Measurements from ENCODE around the gene TNFAIP8L1. TPM values are rescaled to one million over a fixed set of nuclear protein-coding genes. Genes with fewer than 3 reads are reported as not detected.

TNFAIP8L1 gene
- total RNA-seq, 1 donor from 2014 or later, result 8.2 TPM

GRCh38 chr19:4664642-4665041 is 25.3 kb downstream of the TNFAIP8L1 start:
- Mint-ChIP-seq H3K36me3 (peaks cover 7% of the 10 kb centered on the region), H3K27ac (no peak overlapping the region), H3K27me3 (ENCODE audit: insufficient read depth, low read depth) (peaks cover 8% of the 10 kb centered on the region), H3K4me3 (no peak overlapping the region), H3K4me1 (peaks cover 12% of the 10 kb centered on the region), H3K9me3 (no peaks in the 10 kb centered on the region)
- Histone ChIP-seq H3K4me1 (peaks cover 3% of the 10 kb centered on the region), H3F3A (ENCODE audit: low read depth) (no peaks in the 10 kb centered on the region), H3K36me3 (no peaks in the 10 kb centered on the region), H3K9ac (no peak overlapping the region), H4K20me1 (ENCODE audit: low read depth) (no peaks in the 10 kb centered on the region), H3K27me3 (no peaks in the 10 kb centered on the region), H2AFZ (replicated peaks) (no peak overlapping the region), H3K4me2 (no peak overlapping the region), H3K4me3 (no peak overlapping the region), H3K79me2 (ENCODE audit: low read depth) (peaks cover 17% of the 10 kb centered on the region), H3K9me3 (ENCODE audit: low read depth) (no peaks in the 10 kb centered on the region), H3K27ac (no peak overlapping the region)
- TF ChIP-seq CTCF (IDR thresholded peaks at IDR 0.05), result no peak
- no peak for TF ChIP-seq EZH2 (IDR thresholded peaks at IDR 0.05)
- no peak for DNase-seq (ENCODE audit: low spot score)

- peak within 1 kb of the TSS; percentile 97 for H3K4me3 ChIP-seq
- peak; percentile 97 for DNase-seq (ENCODE audit: low spot score)
- no peaks in the 10 kb centered on the region for H3K27me3 ChIP-seq
- peak within 1 kb of the TSS; percentile 87 for H2AFZ ChIP-seq (replicated peaks)
- H3F3A ChIP-seq (ENCODE audit: low read depth), result peaks cover 22% of the 10 kb centered on the region
- peaks cover 21% of the 10 kb centered on the region for H3K79me2 ChIP-seq (ENCODE audit: low read depth)
- H3K9ac ChIP-seq, result peak within 1 kb of the TSS; percentile 96
- peak within 1 kb of the TSS; percentile 91 for H3K4me2 ChIP-seq
- H3K9me3 ChIP-seq (ENCODE audit: low read depth), result no peaks in the 10 kb centered on the region
- H3K36me3 ChIP-seq, result no peaks in the 10 kb centered on the region
- no peak within 1 kb of the TSS for H3K27ac Mint-ChIP-seq
- H3K27me3 Mint-ChIP-seq (ENCODE audit: insufficient read depth, low read depth), result peaks cover 6% of the 10 kb centered on the region
- H3K4me3 Mint-ChIP-seq, result peak within 1 kb of the TSS; percentile 93
- peaks cover 21% of the 10 kb centered on the region for H3K4me1 Mint-ChIP-seq
- no peaks in the 10 kb centered on the region for H3K9me3 Mint-ChIP-seq
- peaks cover 5% of the 10 kb centered on the region for H3K36me3 Mint-ChIP-seq
- no peak for TF ChIP-seq EZH2 (IDR thresholded peaks at IDR 0.05)
- TF ChIP-seq EZH2phosphoT487 (IDR thresholded peaks at IDR 0.05), result no peak
- TF ChIP-seq CTCF (IDR thresholded peaks at IDR 0.05), result no peak
- peak within 1 kb of the TSS; percentile 49 for H3K27ac ChIP-seq
- peaks cover 3% of the 10 kb centered on the region for H3K4me1 ChIP-seq
- H4K20me1 ChIP-seq (ENCODE audit: low read depth), result no peaks in the 10 kb centered on the region
Measured at GRCh38 chr19:4669723-4670480, 30.6 kb downstream of the TNFAIP8L1 start, which contains the start of gene MYDGF. Gene MYDGF, minus strand, starts transcription at chr19:4670342. Its CDS starts 8 bp downstream, at chr19:4670334.

GRCh38 chr19:4671185-4671851 is 32.0 kb downstream of the TNFAIP8L1 start:
- Histone ChIP-seq H3K36me3 (no peaks in the 10 kb centered on the region), H3K9me3 (ENCODE audit: low read depth) (no peaks in the 10 kb centered on the region), H3K9ac (no peak overlapping the region), H3K79me2 (ENCODE audit: low read depth) (peaks cover 21% of the 10 kb centered on the region), H3K4me1 (peaks cover 3% of the 10 kb centered on the region), H4K20me1 (ENCODE audit: low read depth) (no peaks in the 10 kb centered on the region), H3K27me3 (no peaks in the 10 kb centered on the region), H2AFZ (replicated peaks) (no peak overlapping the region), H3K4me3 (no peak overlapping the region), H3F3A (ENCODE audit: low read depth) (peaks cover 27% of the 10 kb centered on the region), H3K27ac (no peak overlapping the region), H3K4me2 (no peak overlapping the region)
- H3K9me3 Mint-ChIP-seq, result no peaks in the 10 kb centered on the region
- no peak overlapping the region for H3K27ac Mint-ChIP-seq
- peaks cover 30% of the 10 kb centered on the region for H3K4me1 Mint-ChIP-seq
- peak overlapping the region; percentile 84 for H3K4me3 Mint-ChIP-seq
- no peak for TF ChIP-seq EZH2phosphoT487 (IDR thresholded peaks at IDR 0.05)
- H3K27me3 Mint-ChIP-seq (ENCODE audit: insufficient read depth, low read depth), result peaks cover 4% of the 10 kb centered on the region
- peaks cover 5% of the 10 kb centered on the region for H3K36me3 Mint-ChIP-seq
- DNase-seq (ENCODE audit: low spot score), result no peak

Data from neural progenitor cell (in vitro differentiated cells).